HCT116 (cell line): ENCODE data around the gene UBE2E3. TPM values are rescaled to one million over a fixed set of nuclear protein-coding genes. Genes with fewer than 3 reads are reported as not detected.

Experiments used
- ATAC-seq: fragments of 200-7000 bp; cut with Tn5 transposase; 2 replicates; pipeline ENCODE4 v1.9.1; 2020; ENCODE audit warnings: mild to moderate bottlenecking, moderate library complexity
- BruUV-seq: library from RNA; stranded (reverse); fragments of 400-500 nt; replicated peaks from 2 replicates; lab custom pipeline; 2021; lab: Mats Ljungman, UMichigan
- CTCF ChIA-PET: fragments of 300-600 bp; sonication (Branson Sonifier 250); formaldehyde crosslinking; loops from one replicate; lab custom pipeline; 2021; ENCODE audit warnings: antibody characterized with exemption; lab: Charles Lee
- POLR2A ChIA-PET: fragments of 300-600, 350-600 bp; sonication (Branson Sonifier 250); formaldehyde crosslinking; loops from one replicate; lab custom pipeline; 2021; ENCODE audit warnings: antibody characterized with exemption; lab: Charles Lee
- RAD21 ChIA-PET, 2 experiments: fragments of 300-600 bp; sonication (Branson Sonifier 250); formaldehyde crosslinking; loops; one replicate each; lab custom pipeline; 2023; ENCODE audit warnings: low total read pairs in 2 of 2; ENCODE audit not compliant: uncharacterized antibody in 2 of 2, unreplicated experiment in 2 of 2, low non-redundant PET in 1 of 2; lab: Charles Lee
- DNase-seq: peaks from one replicate; pipeline ENCODE4 v3.0.0-alpha.2; 2010; ENCODE audit warnings: low read depth, low spot score
- H2AFZ ChIP-seq: fragments of 200-600 bp; shearing (Covaris generic), sonication (generic); 2 replicates; pipeline ENCODE4 v1.6.1; 2017; ENCODE audit warnings: low read depth, mixed run types, mixed read lengths, antibody characterized with exemption, low read length; ENCODE audit not compliant: poor library complexity, severe bottlenecking
- H3K27ac ChIP-seq: 2 replicates; pipeline ENCODE4 v1.5.1; 2012; ENCODE audit warnings: low read depth, low read length
- H3K27me3 ChIP-seq: fragments of 200-600 bp; sonication (generic); 2 replicates; pipeline ENCODE4 v1.6.1; 2016; ENCODE audit warnings: mixed run types, low read length, mixed read lengths; ENCODE audit not compliant: insufficient read depth
- H3K36me3 ChIP-seq, 2 experiments: fragments of 200-500 bp in 1 of 2; fragments of 200-600 bp in 1 of 2; sonication (Bioruptor generic) in 1 of 2; sonication (generic) in 1 of 2; 2 replicates each; pipeline versions ENCODE4 v1.5.1 to v1.6.1; 2014 to 2016; ENCODE audit warnings: low read length in 2 of 2, inconsistent platforms in 1 of 2, mixed read lengths in 1 of 2, mixed run types in 1 of 2; ENCODE audit not compliant: insufficient read depth in 2 of 2, control insufficient read depth in 1 of 2
- H3K4me1 ChIP-seq, 2 experiments: fragments of 200-600 bp in 1 of 2; sonication (generic) in 1 of 2; 2 replicates each; pipeline versions ENCODE4 v1.5.1 to v1.6.1; 2012 to 2017; ENCODE audit warnings: low read length in 2 of 2, inconsistent platforms in 1 of 2, mild to moderate bottlenecking in 1 of 2, mixed read lengths in 1 of 2, mixed run types in 1 of 2, moderate library complexity in 1 of 2; ENCODE audit not compliant: insufficient read depth in 2 of 2, control insufficient read depth in 1 of 2
- H3K4me2 ChIP-seq: fragments of 200-600 bp; sonication (generic); 2 replicates; pipeline ENCODE4 v1.6.1; 2017; ENCODE audit warnings: mixed run types, low read length, mixed read lengths
- H3K4me3 ChIP-seq, 2 experiments: fragments of 200-600 bp in 1 of 2; sonication (generic) in 1 of 2; replicated peaks in 1 of 2; 2 replicates each; pipeline ENCODE4 v1.5.1; 2011 to 2016; ENCODE audit warnings: low read length in 2 of 2, control low read depth in 1 of 2, low read depth in 1 of 2, mild to moderate bottlenecking in 1 of 2, mixed read lengths in 1 of 2, mixed run types in 1 of 2
- H3K79me2 ChIP-seq: fragments of 200-600 bp; sonication (generic); 2 replicates; pipeline ENCODE4 v1.6.1; 2017; ENCODE audit warnings: mild to moderate bottlenecking, mixed run types, low read length, moderate library complexity, mixed read lengths; ENCODE audit not compliant: insufficient read depth
- H3K9ac ChIP-seq: fragments of 200-600 bp; sonication (generic); 2 replicates; pipeline ENCODE4 v1.6.1; 2016; ENCODE audit warnings: low read length, mixed read lengths
- H3K9me2 ChIP-seq: fragments of 200-600 bp; sonication (generic), shearing (Covaris generic); 2 replicates; pipeline ENCODE4 v1.6.1; 2017; ENCODE audit warnings: mixed run types, mild to moderate bottlenecking, moderate library complexity; ENCODE audit not compliant: insufficient read depth
- H3K9me3 ChIP-seq, 2 experiments: fragments of 200-500 bp in 1 of 2; fragments of 200-600 bp in 1 of 2; sonication (Bioruptor generic) in 1 of 2; sonication (generic) in 1 of 2; 2 replicates each; pipeline ENCODE4 v1.6.1; 2014 to 2017; ENCODE audit warnings: low read length in 2 of 2, mixed read lengths in 2 of 2, inconsistent platforms in 1 of 2, low read depth in 1 of 2, mild to moderate bottlenecking in 1 of 2, mixed run types in 1 of 2, moderate library complexity in 1 of 2; ENCODE audit not compliant: control insufficient read depth in 1 of 2, insufficient read depth in 1 of 2
- H4K20me1 ChIP-seq: fragments of 200-600 bp; sonication (generic), shearing (Covaris generic); 2 replicates; pipeline ENCODE4 v1.6.1; 2017; ENCODE audit warnings: mixed run types, mild to moderate bottlenecking, moderate library complexity; ENCODE audit not compliant: insufficient read depth
- CTCF ChIP-seq, 3 experiments: fragments of 200-600 bp in 1 of 3; sonication (generic) in 1 of 3; IDR thresholded peaks in 2 of 3; conservative IDR thresholded peaks in 1 of 3; 2 replicates each; pipeline ENCODE4 v1.5.1; 2012 to 2017; ENCODE audit warnings: low read depth in 2 of 3, low read length in 2 of 3, antibody characterized with exemption in 1 of 3, borderline replicate concordance in 1 of 3, control low read depth in 1 of 3, mild to moderate bottlenecking in 1 of 3, mixed read lengths in 1 of 3, mixed run types in 1 of 3, moderate library complexity in 1 of 3; ENCODE audit not compliant: insufficient read depth in 1 of 3
- EGR1 ChIP-seq: IDR thresholded peaks from 2 replicates; pipeline ENCODE4 v1.6.1; 2012; ENCODE audit warnings: low read depth
- EZH2phosphoT487 ChIP-seq: fragments of 200-600 bp; IDR thresholded peaks from 2 replicates; pipeline ENCODE4 v1.6.1; 2018; ENCODE audit warnings: antibody characterized with exemption, borderline replicate concordance
- POLR2A ChIP-seq: IDR thresholded peaks from 2 replicates; pipeline ENCODE4 v1.7.0; 2011; ENCODE audit warnings: borderline replicate concordance; ENCODE audit not compliant: insufficient read depth, insufficient read length; ENCODE audit errors: extremely low read depth
- SIN3A ChIP-seq: IDR thresholded peaks from 2 replicates; pipeline ENCODE4 v1.6.1; 2012; ENCODE audit warnings: low read depth
- SP1 ChIP-seq: IDR thresholded peaks from 2 replicates; pipeline ENCODE4 v1.6.1; 2012; ENCODE audit warnings: low read depth
- SRF ChIP-seq: IDR thresholded peaks from 2 replicates; pipeline ENCODE4 v1.6.1; 2012; ENCODE audit warnings: low read depth
- TCF7L2 ChIP-seq: IDR thresholded peaks from 2 replicates; pipeline ENCODE4 v1.7.0; 2011; ENCODE audit warnings: borderline replicate concordance, inconsistent platforms; ENCODE audit not compliant: insufficient read depth, insufficient read length; ENCODE audit errors: extremely low read depth
- ZNF274 ChIP-seq: fragments of 200-500 bp; sonication (Bioruptor generic); IDR thresholded peaks from 2 replicates; pipeline ENCODE4 v1.6.1; 2014; ENCODE audit warnings: mild to moderate bottlenecking, low read depth, low read length, inconsistent platforms
- intact Hi-C: fragments of 100-400 bp; cut with micrococcal nuclease; formaldehyde crosslinking; loops from 2 replicates; pipeline ENCODE4 v1.10.0; 2022
- total RNA-seq: library from RNA; stranded (reverse); gene quantifications from one replicate; pipeline ENCODE4 v1.2.1, GENCODE V29; 2021; ENCODE audit not compliant: unreplicated experiment

Gene UBE2E3
- total RNA-seq, 1 experiment from 2014 or later, result 64.2 TPM

GRCh38 chr2:181074457-181074856, 94.1 kb downstream of the UBE2E3 start:
- H3K4me2 ChIP-seq, result no peak overlapping the region
- H3K9ac ChIP-seq, result no peak overlapping the region
- H3K79me2 ChIP-seq, result no peaks in the 10 kb centered on the region
- no peak for DNase-seq
- ChIA-PET CTCF (interaction anchor here (1.7 kb wide), 1 partner anchor 641 kb away, joined by 5 read pairs; no protein-coding TSS in a partner anchor), POLR2A (no interaction called here), RAD21 (no interaction called here)
- no peaks in the 10 kb centered on the region for H3K36me3 ChIP-seq
- H3K9me2 ChIP-seq, result no peaks in the 10 kb centered on the region
- no peak overlapping the region for H2AFZ ChIP-seq
- no peak overlapping the region for H3K4me3 ChIP-seq
- peaks cover 8 to 13% of the 10 kb centered on the region in 2 experiments; a peak in 3 of 4 replicates for H3K4me1 ChIP-seq
- intact Hi-C loops, result no loop called here
- no peaks in the 10 kb centered on the region for H3K27me3 ChIP-seq
- H3K9me3 ChIP-seq, result no peaks in the 10 kb centered on the region
- TF ChIP-seq SP1 (no peak), EZH2phosphoT487 (no peak), SIN3A (no peak), EGR1 (no peak), CTCF (IDR thresholded peaks at IDR 0.05 in 2 of 3, conservative IDR thresholded peaks at IDR 0.05 in 1 of 3; ENCODE audit: borderline replicate concordance in 1 of 3, insufficient read depth in 1 of 3, low read depth in 2 of 3, low read length in 2 of 3) (no peak), POLR2A (no peak), SRF (no peak), ZNF274 (no peak), TCF7L2 (no peak)
- no peak for ATAC-seq
- H4K20me1 ChIP-seq, result no peaks in the 10 kb centered on the region
- BruUV-seq, result no TSS peak
- no peak overlapping the region for H3K27ac ChIP-seq
